NT2/D1 (cell line): Measurements from ENCODE around the gene FN1.

Experiments
- DNase-seq: peaks from one replicate; pipeline ENCODE4 v3.0.0-alpha.2; 2011; ENCODE audit warnings: low read depth, low spot score
- H3K27me3 ChIP-seq: 2 replicates; pipeline ENCODE4 v1.6.0; 2011; ENCODE audit warnings: mild to moderate bottlenecking; ENCODE audit not compliant: insufficient read length, insufficient read depth
- H3K36me3 ChIP-seq: 2 replicates; pipeline ENCODE4 v1.6.1; 2011; ENCODE audit warnings: mild to moderate bottlenecking, low read length, mixed read lengths; ENCODE audit not compliant: insufficient read depth, insufficient read length
- H3K4me1 ChIP-seq: 2 replicates; pipeline ENCODE4 v1.5.1; 2011; ENCODE audit not compliant: insufficient read depth, insufficient read length
- H3K4me3 ChIP-seq: 2 replicates; pipeline ENCODE4 v1.5.1; 2011; ENCODE audit warnings: low read depth; ENCODE audit not compliant: insufficient read length
- H3K9ac ChIP-seq: 2 replicates; pipeline ENCODE4 v1.6.0; 2011; ENCODE audit warnings: low read depth; ENCODE audit not compliant: insufficient read length
- H3K9me3 ChIP-seq: 2 replicates; pipeline ENCODE4 v1.5.1; 2011; ENCODE audit warnings: mild to moderate bottlenecking, low read length; ENCODE audit not compliant: insufficient read depth
- SUZ12 ChIP-seq: IDR thresholded peaks from 2 replicates; pipeline ENCODE4 v1.6.1; 2011; ENCODE audit not compliant: insufficient read length, insufficient read depth; ENCODE audit errors: extremely low read depth
- YY1 ChIP-seq: IDR thresholded peaks from 2 replicates; pipeline ENCODE4 v1.6.1; 2011; ENCODE audit not compliant: insufficient read length, insufficient read depth
- ZNF274 ChIP-seq: IDR thresholded peaks from 2 replicates; pipeline ENCODE4 v1.6.1; 2011; ENCODE audit warnings: mild to moderate bottlenecking, low read depth, low read length

The FN1 gene

DNA sequence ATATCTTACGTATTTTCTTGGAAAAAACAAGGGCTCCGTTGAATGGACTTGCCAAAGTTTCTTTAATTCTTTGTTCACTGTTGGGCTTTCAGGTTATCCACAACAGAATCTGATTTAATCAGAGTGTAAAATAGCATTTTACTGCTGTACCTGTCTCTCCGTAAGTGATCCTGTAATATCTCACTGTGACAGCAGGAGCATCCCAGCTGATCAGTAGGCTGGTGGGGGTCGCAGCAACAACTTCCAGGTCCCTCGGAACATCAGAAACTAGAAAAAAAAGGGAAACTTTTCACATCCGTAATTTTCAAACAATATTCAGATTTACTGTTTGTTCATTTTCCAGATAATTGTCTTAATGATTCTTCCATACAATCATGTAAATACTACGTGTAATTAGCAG, 51.2 kb downstream of the FN1 start:
- peaks cover 86% of the 10 kb centered on the region for H3K36me3 ChIP-seq

DNA sequence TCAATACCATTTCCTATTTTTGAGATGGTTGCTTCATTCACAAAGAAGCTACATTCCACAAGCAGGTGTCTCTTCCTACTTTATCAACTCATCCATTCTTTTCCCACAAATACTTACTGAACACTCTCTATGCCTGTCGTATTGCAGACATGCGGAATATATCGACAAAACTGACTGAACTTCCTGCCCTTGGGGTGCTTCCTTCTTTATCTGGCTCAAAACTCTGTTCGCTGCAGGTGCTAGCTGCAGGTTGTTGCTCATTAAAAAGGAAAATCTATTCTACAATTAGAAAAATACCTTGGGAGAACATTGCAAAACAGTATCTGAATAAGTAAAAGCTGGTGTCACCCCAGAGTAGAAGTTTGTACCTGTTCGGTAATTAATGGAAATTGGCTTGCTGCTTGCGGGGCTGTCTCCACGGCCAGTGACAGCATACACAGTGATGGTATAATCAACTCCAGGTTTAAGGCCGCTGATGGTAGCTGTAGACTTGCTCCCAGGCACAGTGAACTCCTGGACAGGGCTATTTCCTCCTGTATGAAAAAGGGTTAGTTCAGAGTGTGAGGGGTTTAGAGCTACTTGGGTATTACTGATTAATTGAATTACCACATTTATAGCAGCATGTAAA, 52.1 kb downstream of the FN1 start:
- Histone ChIP-seq H3K36me3 (peaks cover 87% of the 10 kb centered on the region), H3K4me3 (no peak overlapping the region), H3K9me3 (no peaks in the 10 kb centered on the region), H3K9ac (no peak overlapping the region), H3K27me3 (no peaks in the 10 kb centered on the region), H3K4me1 (no peaks in the 10 kb centered on the region)
- no peak for DNase-seq
- TF ChIP-seq ZNF274: no peak
- no peak for TF ChIP-seq YY1
- TF ChIP-seq SUZ12: no peak

More for the DNA sequence above, 51.2 kb downstream of the FN1 start:
- DNase-seq: no peak
- Histone ChIP-seq H3K27me3 (no peaks in the 10 kb centered on the region), H3K4me1 (no peaks in the 10 kb centered on the region), H3K9ac (no peak overlapping the region), H3K4me3 (no peak overlapping the region), H3K9me3 (no peaks in the 10 kb centered on the region)
- TF ChIP-seq YY1 (no peak), SUZ12 (no peak), ZNF274 (no peak)

DNA sequence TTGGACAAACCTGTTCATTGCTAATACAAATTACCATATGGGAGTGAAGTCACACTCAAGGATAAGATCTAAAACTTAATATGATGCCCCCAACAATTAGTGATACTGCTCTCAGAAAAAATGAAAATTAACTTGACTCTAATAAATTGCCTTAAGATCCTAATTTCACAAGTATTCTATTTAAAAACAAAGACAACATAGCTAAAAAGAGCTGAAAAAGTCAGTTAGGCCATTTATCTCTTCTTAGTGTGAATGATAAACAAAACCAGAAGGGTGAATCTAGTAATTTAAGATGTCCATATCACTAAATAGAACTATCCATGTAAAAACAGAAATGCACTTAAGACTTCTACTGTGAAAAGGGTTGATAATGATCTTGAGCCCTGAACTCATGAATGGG, 53.4 kb downstream of the FN1 start:
- DNase-seq: no peak
- Histone ChIP-seq H3K36me3 (peaks cover 87% of the 10 kb centered on the region), H3K27me3 (no peaks in the 10 kb centered on the region), H3K9ac (no peak overlapping the region), H3K4me1 (no peaks in the 10 kb centered on the region), H3K4me3 (no peak overlapping the region), H3K9me3 (no peaks in the 10 kb centered on the region)
- no peak for TF ChIP-seq SUZ12
- no peak for TF ChIP-seq YY1

DNA sequence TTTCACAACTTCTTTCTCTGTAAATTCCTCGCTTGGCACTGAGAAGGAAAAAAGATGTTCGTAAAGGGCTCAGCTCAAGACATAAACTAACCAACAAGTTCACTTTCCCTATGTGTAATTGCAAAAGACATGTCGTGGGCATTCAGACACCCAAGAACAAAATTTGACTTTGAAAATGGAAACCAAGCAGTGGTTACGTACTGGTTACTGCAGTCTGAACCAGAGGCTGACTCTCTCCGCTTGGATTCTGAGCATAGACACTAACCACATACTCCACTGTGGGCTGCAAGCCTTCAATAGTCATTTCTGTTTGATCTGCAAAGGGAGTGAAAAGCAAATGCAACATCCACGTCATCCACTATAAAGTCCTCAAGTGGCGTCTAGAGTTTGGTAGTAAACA, 53.9 kb downstream of the FN1 start:
- no peak overlapping the region for H3K4me3 ChIP-seq
- TF ChIP-seq YY1 (no peak), ZNF274 (no peak), SUZ12 (no peak)
- no peaks in the 10 kb centered on the region for H3K27me3 ChIP-seq
- H3K9me3 ChIP-seq: no peaks in the 10 kb centered on the region
- H3K9ac ChIP-seq: no peak overlapping the region
- no peak for DNase-seq
- H3K4me1 ChIP-seq: no peaks in the 10 kb centered on the region
- peaks cover 87% of the 10 kb centered on the region for H3K36me3 ChIP-seq

DNA sequence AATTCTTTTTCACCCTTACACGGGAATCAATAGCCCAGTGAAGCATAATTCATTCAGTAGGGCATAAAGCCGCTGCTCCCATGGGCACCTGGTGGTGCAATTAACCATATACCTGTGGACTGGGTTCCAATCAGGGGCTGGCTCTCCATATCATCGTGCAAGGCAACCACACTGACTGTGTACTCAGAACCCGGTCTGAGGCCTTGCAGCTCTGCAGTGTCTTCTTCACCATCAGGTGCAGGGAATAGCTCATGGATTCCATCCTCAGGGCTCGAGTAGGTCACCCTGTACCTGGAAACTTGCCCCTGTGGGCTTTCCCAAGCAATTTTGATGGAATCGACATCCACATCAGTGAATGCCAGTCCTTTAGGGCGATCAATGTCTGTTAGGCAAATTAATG, 55.2 kb downstream of the FN1 start:
- Histone ChIP-seq H3K9ac (no peak overlapping the region), H3K9me3 (no peaks in the 10 kb centered on the region), H3K27me3 (no peaks in the 10 kb centered on the region), H3K4me3 (no peak overlapping the region), H3K36me3 (peaks cover 90% of the 10 kb centered on the region), H3K4me1 (no peaks in the 10 kb centered on the region)
- TF ChIP-seq SUZ12 (no peak), ZNF274 (no peak), YY1 (no peak)
- DNase-seq: no peak

DNA sequence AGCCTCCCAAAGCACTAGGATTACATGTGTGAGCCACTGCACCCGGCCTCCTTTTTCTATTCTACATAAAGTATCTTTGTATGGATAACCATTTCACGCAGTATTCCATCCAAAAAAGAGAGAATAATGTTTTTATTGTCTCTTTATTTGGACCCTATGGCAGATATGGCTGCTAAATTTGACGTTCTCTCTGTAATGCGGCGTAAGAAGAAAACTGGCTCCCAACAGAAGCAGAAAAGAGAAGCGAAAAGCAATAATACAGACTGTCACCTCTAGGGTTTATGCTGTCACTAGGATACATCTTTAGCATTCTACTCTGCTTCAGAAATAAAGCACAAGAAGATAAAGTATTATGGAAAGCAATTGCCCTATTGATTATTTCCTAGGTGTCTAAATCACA, 55.9 kb downstream of the FN1 start:
- no peak for TF ChIP-seq YY1
- TF ChIP-seq ZNF274: no peak
- TF ChIP-seq SUZ12: no peak
- peaks cover 94% of the 10 kb centered on the region for H3K36me3 ChIP-seq
- no peaks in the 10 kb centered on the region for H3K27me3 ChIP-seq
- H3K4me1 ChIP-seq: no peaks in the 10 kb centered on the region
- no peaks in the 10 kb centered on the region for H3K9me3 ChIP-seq
- DNase-seq: no peak
- no peak overlapping the region for H3K9ac ChIP-seq
- H3K4me3 ChIP-seq: no peak overlapping the region

DNA sequence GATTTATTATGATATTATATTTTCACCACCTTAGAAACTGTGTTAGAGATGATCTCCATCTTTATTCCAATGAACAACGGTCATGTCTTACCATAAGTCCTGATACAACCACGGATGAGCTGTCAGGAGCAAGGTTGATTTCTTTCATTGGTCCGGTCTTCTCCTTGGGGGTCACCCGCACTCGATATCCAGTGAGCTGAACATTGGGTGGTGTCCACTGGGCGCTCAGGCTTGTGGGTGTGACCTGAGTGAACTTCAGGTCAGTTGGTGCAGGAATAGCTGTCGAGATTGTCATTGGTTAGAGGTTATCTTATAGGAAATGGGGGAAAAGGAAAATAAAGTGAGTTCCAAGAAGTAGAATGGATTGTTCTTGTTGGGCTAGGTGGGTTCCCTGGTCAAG, 56.8 kb downstream of the FN1 start:
- Histone ChIP-seq H3K27me3 (no peaks in the 10 kb centered on the region), H3K9ac (no peak overlapping the region), H3K4me1 (no peaks in the 10 kb centered on the region), H3K36me3 (peaks cover 96% of the 10 kb centered on the region), H3K4me3 (no peak overlapping the region), H3K9me3 (no peaks in the 10 kb centered on the region)
- no peak for DNase-seq
- TF ChIP-seq SUZ12 (no peak), ZNF274 (no peak), YY1 (no peak)
